Uterus (tissue), 2 donors: ENCODE results near the gene TSPAN6.

Experiments
- CTCF ChIP-seq, 4 experiments: fragments of 200-600 bp in 2 of 4; fragments of 450-650 bp in 2 of 4; sonication (generic) in 2 of 4; IDR thresholded peaks; one replicate each; pipeline ENCODE4 v1.5.1; 2016 to 2019; ENCODE audit warnings: antibody characterized with exemption in 4 of 4, mild to moderate bottlenecking in 2 of 4, moderate library complexity in 1 of 4
- POLR2A ChIP-seq, 2 donors: fragments of 450-650 bp; IDR thresholded peaks; one replicate each; pipeline ENCODE4 v1.6.1; 2016; ENCODE audit warnings: antibody characterized with exemption in 2 of 2, mild to moderate bottlenecking in 1 of 2, moderate library complexity in 1 of 2

DNA sequence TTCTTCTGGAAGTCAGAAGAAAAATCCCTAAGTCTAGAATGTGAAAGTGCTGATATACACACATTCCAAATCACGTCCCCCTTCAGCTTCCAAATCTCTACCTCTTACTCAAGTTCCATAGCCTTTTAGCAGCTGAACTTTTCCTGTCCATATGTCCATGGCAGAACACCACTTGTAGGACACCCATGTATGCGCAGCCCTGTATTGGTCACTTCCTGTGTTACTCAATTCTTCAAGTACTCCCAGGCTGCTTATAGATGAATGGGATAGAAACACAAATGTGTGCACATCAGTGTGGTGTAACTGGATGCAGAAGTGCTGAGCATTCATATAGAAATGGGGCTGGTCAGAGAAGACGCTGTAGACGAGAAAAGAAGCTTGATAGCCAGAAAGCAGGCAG is 26.2 kb upstream of the TSPAN6 start:
- TF ChIP-seq CTCF (IDR thresholded peaks at IDR 0.05) (no peak), POLR2A (IDR thresholded peaks at IDR 0.05) (no peak)
